Measurements from ENCODE around the gene FEM1B.

DNA sequence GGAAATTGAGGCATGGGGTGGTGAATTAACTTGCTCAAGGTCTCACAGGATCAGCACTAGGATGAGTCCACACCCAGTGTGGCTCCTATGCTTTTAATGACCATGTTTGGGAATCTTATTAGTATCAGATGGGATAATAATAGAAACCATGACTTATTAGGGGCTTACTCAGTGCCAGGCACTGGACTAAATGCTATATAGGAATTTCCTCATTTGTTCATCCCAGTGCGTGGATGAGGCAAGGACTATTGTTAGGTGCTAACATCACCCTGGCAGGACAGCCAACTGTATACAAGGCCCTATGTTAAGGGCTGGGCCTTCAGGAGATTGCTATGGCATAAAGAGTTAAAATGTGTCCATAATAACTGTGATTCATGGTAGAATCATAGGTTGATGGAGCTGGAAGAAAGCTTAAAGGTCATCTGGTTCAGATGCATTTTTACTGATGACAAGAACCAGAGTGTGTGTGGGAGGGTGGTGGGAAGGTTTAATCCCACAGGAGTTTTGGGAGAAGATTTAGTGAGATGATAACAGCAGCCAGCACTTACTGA, 4.7 kb upstream of the FEM1B start:
- TF ChIP-seq, protein P1, sequence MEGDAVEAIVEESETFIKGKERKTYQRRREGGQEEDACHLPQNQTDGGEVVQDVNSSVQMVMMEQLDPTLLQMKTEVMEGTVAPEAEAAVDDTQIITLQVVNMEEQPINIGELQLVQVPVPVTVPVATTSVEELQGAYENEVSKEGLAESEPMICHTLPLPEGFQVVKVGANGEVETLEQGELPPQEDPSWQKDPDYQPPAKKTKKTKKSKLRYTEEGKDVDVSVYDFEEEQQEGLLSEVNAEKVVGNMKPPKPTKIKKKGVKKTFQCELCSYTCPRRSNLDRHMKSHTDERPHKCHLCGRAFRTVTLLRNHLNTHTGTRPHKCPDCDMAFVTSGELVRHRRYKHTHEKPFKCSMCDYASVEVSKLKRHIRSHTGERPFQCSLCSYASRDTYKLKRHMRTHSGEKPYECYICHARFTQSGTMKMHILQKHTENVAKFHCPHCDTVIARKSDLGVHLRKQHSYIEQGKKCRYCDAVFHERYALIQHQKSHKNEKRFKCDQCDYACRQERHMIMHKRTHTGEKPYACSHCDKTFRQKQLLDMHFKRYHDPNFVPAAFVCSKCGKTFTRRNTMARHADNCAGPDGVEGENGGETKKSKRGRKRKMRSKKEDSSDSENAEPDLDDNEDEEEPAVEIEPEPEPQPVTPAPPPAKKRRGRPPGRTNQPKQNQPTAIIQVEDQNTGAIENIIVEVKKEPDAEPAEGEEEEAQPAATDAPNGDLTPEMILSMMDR (IDR thresholded peaks at IDR 0.05), result no peak
- TF ChIP-seq POLR2A (IDR thresholded peaks at IDR 0.05), result no peak

Measured in testis (tissue), 2 donors.